Measurements from ENCODE around the gene ELOVL3.

The ELOVL3 gene

GRCh38 chr10:102243309-102243708 lies 17.2 kb downstream of the ELOVL3 start:
- Histone ChIP-seq H3K4me2 (ENCODE audit: insufficient read depth, low read length, poor library complexity, severe bottlenecking) (no peak overlapping the region), H4K91ac (ENCODE audit: low read depth, low read length, poor library complexity) (no peak overlapping the region), H4K8ac (ENCODE audit: low read depth, low read length) (no peak overlapping the region), H3K36me3 (replicated peaks in 1 of 2; ENCODE audit: control insufficient read depth in 2 of 2, insufficient read depth in 2 of 2, low read length in 2 of 2) (peaks cover 0 to 4% of the 10 kb centered on the region in 2 donors), H3K4ac (ENCODE audit: low read length) (no peak overlapping the region), H3K14ac (ENCODE audit: low read length) (no peak overlapping the region), H3K27ac (replicated peaks; ENCODE audit: low read length) (no peak overlapping the region), H3K18ac (ENCODE audit: low read length) (no peak overlapping the region), H3K9me3 (replicated peaks in 1 of 2; ENCODE audit: control insufficient read depth in 2 of 2, insufficient read depth in 1 of 2, low read depth in 1 of 2, low read length in 2 of 2) (peaks cover 0 to 2% of the 10 kb centered on the region in 2 donors), H2BK15ac (ENCODE audit: low read length) (no peak overlapping the region), H2BK5ac (ENCODE audit: low read length) (no peak overlapping the region), H3K4me3 (ENCODE audit: low read length in 2 of 2) (no peak overlapping the region), H2AK5ac (ENCODE audit: low read depth, low read length) (no peak overlapping the region), H3K9ac (ENCODE audit: low read depth, low read length, poor library complexity) (no peak overlapping the region), H3K23ac (ENCODE audit: low read depth, low read length, poor library complexity) (no peak overlapping the region), H3K79me1 (ENCODE audit: low read depth, low read length) (peaks cover 2% of the 10 kb centered on the region), H2AFZ (ENCODE audit: low read length) (no peak overlapping the region), H2BK120ac (ENCODE audit: low read depth, low read length) (no peak overlapping the region), H3K27me3 (ENCODE audit: control insufficient read depth in 3 of 3, insufficient read depth in 3 of 3, low read depth in 1 of 3, low read length in 3 of 3) (peaks cover 10 to 40% (median 39%) of the 10 kb centered on the region in 3 experiments), H3K4me1 (ENCODE audit: control insufficient read depth in 2 of 2, insufficient read depth in 1 of 2, low read depth in 1 of 2, low read length in 2 of 2) (peaks cover 19 to 32% of the 10 kb centered on the region in 2 donors), H2BK12ac (ENCODE audit: low read length) (no peak overlapping the region)
- no CpG with 5 or more reads among the region's 2 CpGs for WGBS, 2 donors (ENCODE audit: extremely low coverage in 2 of 2, insufficient read length in 2 of 2, insufficient replicate concordance in 1 of 2)
- DNase-seq (ENCODE audit: low spot score) = no peak

GRCh38 chr10:102245082-102245931 lies 19.2 kb downstream of the ELOVL3 start, which contains the start of gene GBF1:
GBF1 (plus strand) TSS chr10:102245532; CDS start chr10:102258939, 13,407 bp downstream.
- H3K4ac ChIP-seq (ENCODE audit: low read length) = no peak within 1 kb of the TSS
- no peak within 1 kb of the TSS for H3K14ac ChIP-seq (ENCODE audit: low read length)
- DNase-seq (ENCODE audit: low spot score) = peak; percentile 99
- peaks cover 7 to 20% (median 19%) of the 10 kb centered on the region in 3 experiments for H3K27me3 ChIP-seq (ENCODE audit: control insufficient read depth in 3 of 3, insufficient read depth in 3 of 3, low read depth in 1 of 3, low read length in 3 of 3)
- no peaks in the 10 kb centered on the region for H3K9me3 ChIP-seq (replicated peaks in 1 of 2; ENCODE audit: control insufficient read depth in 2 of 2, insufficient read depth in 1 of 2, low read depth in 1 of 2, low read length in 2 of 2)
- H2BK12ac ChIP-seq (ENCODE audit: low read length) = no peak within 1 kb of the TSS
- no peak within 1 kb of the TSS for H2BK120ac ChIP-seq (ENCODE audit: low read depth, low read length)
- peak within 1 kb of the TSS; percentile 79 for H3K4me2 ChIP-seq (ENCODE audit: insufficient read depth, low read length, poor library complexity, severe bottlenecking)
- peak within 1 kb of the TSS; percentile 86 for H3K18ac ChIP-seq (ENCODE audit: low read length)
- peak within 1 kb of the TSS; percentile 92 for H2AFZ ChIP-seq (ENCODE audit: low read length)
- no peak within 1 kb of the TSS for H3K9ac ChIP-seq (ENCODE audit: low read depth, low read length, poor library complexity)
- no peak within 1 kb of the TSS for H3K23ac ChIP-seq (ENCODE audit: low read depth, low read length, poor library complexity)
- peak within 1 kb of the TSS; percentile 80 to 90 for H3K4me3 ChIP-seq (ENCODE audit: low read length in 2 of 2)
- H2AK5ac ChIP-seq (ENCODE audit: low read depth, low read length) = peak within 1 kb of the TSS; percentile 6
- no peak within 1 kb of the TSS for H2BK5ac ChIP-seq (ENCODE audit: low read length)
- H3K79me1 ChIP-seq (ENCODE audit: low read depth, low read length) = peaks cover 7% of the 10 kb centered on the region
- H4K91ac ChIP-seq (ENCODE audit: low read depth, low read length, poor library complexity) = no peak within 1 kb of the TSS
- H3K4me1 ChIP-seq (ENCODE audit: control insufficient read depth in 2 of 2, insufficient read depth in 1 of 2, low read depth in 1 of 2, low read length in 2 of 2) = peaks cover 19 to 30% of the 10 kb centered on the region in 2 donors
- no peak within 1 kb of the TSS for H4K8ac ChIP-seq (ENCODE audit: low read depth, low read length)
- WGBS, 2 donors (ENCODE audit: extremely low coverage in 2 of 2, insufficient read length in 2 of 2, insufficient replicate concordance in 1 of 2) = no CpG with 5 or more reads among the region's 47 CpGs
- H3K27ac ChIP-seq (replicated peaks; ENCODE audit: low read length) = peak within 1 kb of the TSS; percentile 69
- H2BK15ac ChIP-seq (ENCODE audit: low read length) = no peak within 1 kb of the TSS
- H3K36me3 ChIP-seq (replicated peaks in 1 of 2; ENCODE audit: control insufficient read depth in 2 of 2, insufficient read depth in 2 of 2, low read length in 2 of 2) = peaks cover 0 to 12% of the 10 kb centered on the region in 2 donors

- H3K4me3 ChIP-seq (ENCODE audit: low read length in 2 of 2) = peak overlapping the region; percentile 80 to 90
- H3K36me3 ChIP-seq (replicated peaks in 1 of 2; ENCODE audit: control insufficient read depth in 2 of 2, insufficient read depth in 2 of 2, low read length in 2 of 2) = peaks cover 0 to 12% of the 10 kb centered on the region in 2 donors
- peak overlapping the region; percentile 92 for H2AFZ ChIP-seq (ENCODE audit: low read length)
- peak overlapping the region; percentile 79 for H3K4me2 ChIP-seq (ENCODE audit: insufficient read depth, low read length, poor library complexity, severe bottlenecking)
- H3K18ac ChIP-seq (ENCODE audit: low read length) = no peak overlapping the region
- H3K4me1 ChIP-seq (ENCODE audit: control insufficient read depth in 2 of 2, insufficient read depth in 1 of 2, low read depth in 1 of 2, low read length in 2 of 2) = peaks cover 18 to 24% of the 10 kb centered on the region in 2 donors
- H3K9me3 ChIP-seq (replicated peaks in 1 of 2; ENCODE audit: control insufficient read depth in 2 of 2, insufficient read depth in 1 of 2, low read depth in 1 of 2, low read length in 2 of 2) = no peaks in the 10 kb centered on the region
- H3K27me3 ChIP-seq (ENCODE audit: control insufficient read depth in 3 of 3, insufficient read depth in 3 of 3, low read depth in 1 of 3, low read length in 3 of 3) = peaks cover 1 to 14% (median 13%) of the 10 kb centered on the region in 3 experiments
- no peak overlapping the region for H3K23ac ChIP-seq (ENCODE audit: low read depth, low read length, poor library complexity)
- H2BK15ac ChIP-seq (ENCODE audit: low read length) = no peak overlapping the region
- peak overlapping the region; percentile 69 for H3K27ac ChIP-seq (replicated peaks; ENCODE audit: low read length)
- no peak overlapping the region for H4K8ac ChIP-seq (ENCODE audit: low read depth, low read length)
- no peak overlapping the region for H2BK5ac ChIP-seq (ENCODE audit: low read length)
- H2BK12ac ChIP-seq (ENCODE audit: low read length) = no peak overlapping the region
- no peak overlapping the region for H3K9ac ChIP-seq (ENCODE audit: low read depth, low read length, poor library complexity)
- H2AK5ac ChIP-seq (ENCODE audit: low read depth, low read length) = no peak overlapping the region
- peaks cover 7% of the 10 kb centered on the region for H3K79me1 ChIP-seq (ENCODE audit: low read depth, low read length)
- no CpG with 5 or more reads among the region's 4 CpGs for WGBS, 2 donors (ENCODE audit: extremely low coverage in 2 of 2, insufficient read length in 2 of 2, insufficient replicate concordance in 1 of 2)
- H3K14ac ChIP-seq (ENCODE audit: low read length) = no peak overlapping the region
- H4K91ac ChIP-seq (ENCODE audit: low read depth, low read length, poor library complexity) = no peak overlapping the region
- no peak for DNase-seq (ENCODE audit: low spot score)
- H3K4ac ChIP-seq (ENCODE audit: low read length) = no peak overlapping the region
- H2BK120ac ChIP-seq (ENCODE audit: low read depth, low read length) = no peak overlapping the region
These were observed 19.8 kb downstream of the ELOVL3 start for GRCh38 chr10:102245932-102246251.

- H3K23ac ChIP-seq (ENCODE audit: low read depth, low read length, poor library complexity) = no peak overlapping the region
- peaks cover 0 to 12% of the 10 kb centered on the region in 2 donors for H3K36me3 ChIP-seq (replicated peaks in 1 of 2; ENCODE audit: control insufficient read depth in 2 of 2, insufficient read depth in 2 of 2, low read length in 2 of 2)
- no peak for DNase-seq (ENCODE audit: low spot score)
- H4K8ac ChIP-seq (ENCODE audit: low read depth, low read length) = no peak overlapping the region
- no CpG with 5 or more reads among the region's 3 CpGs for WGBS, 2 donors (ENCODE audit: extremely low coverage in 2 of 2, insufficient read length in 2 of 2, insufficient replicate concordance in 1 of 2)
- H2AFZ ChIP-seq (ENCODE audit: low read length) = no peak overlapping the region
- H3K27me3 ChIP-seq (ENCODE audit: control insufficient read depth in 3 of 3, insufficient read depth in 3 of 3, low read depth in 1 of 3, low read length in 3 of 3) = peaks cover 0 to 10% (median 9%) of the 10 kb centered on the region in 3 experiments
- H3K79me1 ChIP-seq (ENCODE audit: low read depth, low read length) = peaks cover 7% of the 10 kb centered on the region
- no peak overlapping the region for H3K27ac ChIP-seq (replicated peaks; ENCODE audit: low read length)
- H2BK15ac ChIP-seq (ENCODE audit: low read length) = no peak overlapping the region
- no peak overlapping the region for H2BK5ac ChIP-seq (ENCODE audit: low read length)
- H3K18ac ChIP-seq (ENCODE audit: low read length) = no peak overlapping the region
- H2BK120ac ChIP-seq (ENCODE audit: low read depth, low read length) = no peak overlapping the region
- H3K4me2 ChIP-seq (ENCODE audit: insufficient read depth, low read length, poor library complexity, severe bottlenecking) = peak overlapping the region; percentile 79
- H4K91ac ChIP-seq (ENCODE audit: low read depth, low read length, poor library complexity) = no peak overlapping the region
- H3K9me3 ChIP-seq (replicated peaks in 1 of 2; ENCODE audit: control insufficient read depth in 2 of 2, insufficient read depth in 1 of 2, low read depth in 1 of 2, low read length in 2 of 2) = no peaks in the 10 kb centered on the region
- H3K4me3 ChIP-seq (ENCODE audit: low read length in 2 of 2) = peak overlapping the region; percentile 80 to 90
- no peak overlapping the region for H2BK12ac ChIP-seq (ENCODE audit: low read length)
- H3K4me1 ChIP-seq (ENCODE audit: control insufficient read depth in 2 of 2, insufficient read depth in 1 of 2, low read depth in 1 of 2, low read length in 2 of 2) = peaks cover 15 to 21% of the 10 kb centered on the region in 2 donors
- no peak overlapping the region for H2AK5ac ChIP-seq (ENCODE audit: low read depth, low read length)
- no peak overlapping the region for H3K14ac ChIP-seq (ENCODE audit: low read length)
- no peak overlapping the region for H3K4ac ChIP-seq (ENCODE audit: low read length)
- no peak overlapping the region for H3K9ac ChIP-seq (ENCODE audit: low read depth, low read length, poor library complexity)
These were observed 20.2 kb downstream of the ELOVL3 start for GRCh38 chr10:102246261-102246660.

All from neuronal stem cell (in vitro differentiated cells).